ENCODE results near the gene MYLK. TPM values are rescaled to one million over a fixed set of nuclear protein-coding genes. Genes with fewer than 3 reads are reported as not detected.

MYLK gene
- total and polyA plus RNA-seq, 10 of the 15 experiments (the other 5 are each of a cell fraction or from before 2014, with no cell fraction given) = 0.04 to 1.6 (median 0.42) TPM; not detected in 1

DNA sequence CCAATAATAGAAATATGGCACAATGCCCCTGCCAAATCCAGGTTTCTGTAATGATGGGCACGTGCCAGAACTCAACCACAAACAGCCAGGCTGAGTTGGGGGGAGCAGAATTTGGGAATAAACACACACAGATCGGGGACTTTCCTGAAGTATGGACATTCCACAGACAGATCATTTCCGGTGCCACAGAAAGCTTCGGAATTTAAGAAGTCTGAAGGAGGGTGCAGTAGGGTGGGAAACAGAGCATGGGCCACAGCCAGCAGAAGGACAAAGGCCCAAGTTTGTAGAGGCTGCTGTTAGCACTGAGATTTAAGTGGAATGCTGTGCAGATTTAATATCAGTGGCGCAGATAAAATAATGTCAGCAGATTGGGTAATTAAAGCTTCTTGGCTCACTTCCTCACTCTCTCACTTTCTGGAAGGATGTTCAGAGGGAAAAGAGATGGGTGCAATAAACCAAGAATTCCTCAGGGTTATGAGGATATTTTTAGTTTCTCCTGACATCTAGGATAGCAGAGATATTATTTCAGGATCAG, 67.4 kb downstream of the MYLK start:
- DNase-seq (ENCODE audit: low read depth, low spot score) = no peak
- Histone ChIP-seq H3K9me3 (replicated peaks; ENCODE audit: control insufficient read depth, insufficient read depth, low read length) (no peaks in the 10 kb centered on the region), H3K9ac (ENCODE audit: control insufficient read depth, insufficient read depth, low read length) (no peak overlapping the region), H3K4me3 (no peak overlapping the region), H3K36me3 (ENCODE audit: control insufficient read depth in 2 of 2, insufficient read depth in 2 of 2, low read length in 1 of 2) (no peaks in the 10 kb centered on the region), H4K20me1 (ENCODE audit: control insufficient read depth, insufficient read depth) (no peaks in the 10 kb centered on the region), H3K27ac (ENCODE audit: control insufficient read depth, insufficient read depth) (no peak overlapping the region), H2AFZ (ENCODE audit: control insufficient read depth, low read depth, low read length) (no peak overlapping the region), H3K79me2 (ENCODE audit: control insufficient read depth, insufficient read depth, low read length) (no peaks in the 10 kb centered on the region), H3K4me2 (ENCODE audit: control insufficient read depth, insufficient read depth) (no peak overlapping the region), H3K4me1 (ENCODE audit: control insufficient read depth, insufficient read depth, low read length) (no peaks in the 10 kb centered on the region), H3K27me3 (replicated peaks in 1 of 2; ENCODE audit: control insufficient read depth in 2 of 2, insufficient read depth in 2 of 2, low read length in 1 of 2) (no peaks in the 10 kb centered on the region; a peak in 1 of 4 replicates)
- intact Hi-C loops (cut with micrococcal nuclease; ENCODE audit: unreplicated experiment) = no loop called here
- ChIA-PET RAD21 (ENCODE audit: unreplicated experiment) (no interaction called here), POLR2A (no interaction called here), CTCF (no interaction called here), SMC1A (ENCODE audit: uncharacterized antibody, unreplicated experiment) (interaction anchor here (1.1 kb wide), 1 partner anchor 11 kb away, joined by 3 read pairs; no protein-coding TSS in a partner anchor)
- no peak for ATAC-seq
- in situ Hi-C loops (cut with MboI) = no loop called here
- no peak for FAIRE-seq
- 30% methylated on average over 5 of the region's 5 CpGs for WGBS (ENCODE audit: insufficient coverage, insufficient replicate concordance, low lambda C conversion rate, missing lambda C conversion rate)
- no TSS peak for BruUV-seq (replicated peaks)
- no peak for TF ChIP-seq SIX5 (IDR thresholded peaks at IDR 0.05; ENCODE audit: low read depth, low read length, severe bottlenecking)
- no peak for TF ChIP-seq CHD2 (IDR thresholded peaks at IDR 0.05; ENCODE audit: borderline replicate concordance, low read depth, low read length)
- TF ChIP-seq, protein P1, sequence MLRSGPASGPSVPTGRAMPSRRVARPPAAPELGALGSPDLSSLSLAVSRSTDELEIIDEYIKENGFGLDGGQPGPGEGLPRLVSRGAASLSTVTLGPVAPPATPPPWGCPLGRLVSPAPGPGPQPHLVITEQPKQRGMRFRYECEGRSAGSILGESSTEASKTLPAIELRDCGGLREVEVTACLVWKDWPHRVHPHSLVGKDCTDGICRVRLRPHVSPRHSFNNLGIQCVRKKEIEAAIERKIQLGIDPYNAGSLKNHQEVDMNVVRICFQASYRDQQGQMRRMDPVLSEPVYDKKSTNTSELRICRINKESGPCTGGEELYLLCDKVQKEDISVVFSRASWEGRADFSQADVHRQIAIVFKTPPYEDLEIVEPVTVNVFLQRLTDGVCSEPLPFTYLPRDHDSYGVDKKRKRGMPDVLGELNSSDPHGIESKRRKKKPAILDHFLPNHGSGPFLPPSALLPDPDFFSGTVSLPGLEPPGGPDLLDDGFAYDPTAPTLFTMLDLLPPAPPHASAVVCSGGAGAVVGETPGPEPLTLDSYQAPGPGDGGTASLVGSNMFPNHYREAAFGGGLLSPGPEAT (IDR thresholded peaks at IDR 0.05; ENCODE audit: low read depth) = no peak
- TF ChIP-seq, protein P2, sequence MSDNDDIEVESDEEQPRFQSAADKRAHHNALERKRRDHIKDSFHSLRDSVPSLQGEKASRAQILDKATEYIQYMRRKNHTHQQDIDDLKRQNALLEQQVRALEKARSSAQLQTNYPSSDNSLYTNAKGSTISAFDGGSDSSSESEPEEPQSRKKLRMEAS (IDR thresholded peaks at IDR 0.05; ENCODE audit: low read depth, low read length) = no peak
- no peak for TF ChIP-seq CHD4 (IDR thresholded peaks at IDR 0.05)
- TF ChIP-seq EED (IDR thresholded peaks at IDR 0.05; ENCODE audit: low read depth) = no peak
- TF ChIP-seq TAF1 (IDR thresholded peaks at IDR 0.05; ENCODE audit: borderline replicate concordance, low read depth, low read length) = no peak
- TF ChIP-seq BACH1 (IDR thresholded peaks at IDR 0.05; ENCODE audit: borderline replicate concordance) = no peak
- no peak for TF ChIP-seq NR2C1 (IDR thresholded peaks at IDR 0.05)
- TF ChIP-seq, protein P3, sequence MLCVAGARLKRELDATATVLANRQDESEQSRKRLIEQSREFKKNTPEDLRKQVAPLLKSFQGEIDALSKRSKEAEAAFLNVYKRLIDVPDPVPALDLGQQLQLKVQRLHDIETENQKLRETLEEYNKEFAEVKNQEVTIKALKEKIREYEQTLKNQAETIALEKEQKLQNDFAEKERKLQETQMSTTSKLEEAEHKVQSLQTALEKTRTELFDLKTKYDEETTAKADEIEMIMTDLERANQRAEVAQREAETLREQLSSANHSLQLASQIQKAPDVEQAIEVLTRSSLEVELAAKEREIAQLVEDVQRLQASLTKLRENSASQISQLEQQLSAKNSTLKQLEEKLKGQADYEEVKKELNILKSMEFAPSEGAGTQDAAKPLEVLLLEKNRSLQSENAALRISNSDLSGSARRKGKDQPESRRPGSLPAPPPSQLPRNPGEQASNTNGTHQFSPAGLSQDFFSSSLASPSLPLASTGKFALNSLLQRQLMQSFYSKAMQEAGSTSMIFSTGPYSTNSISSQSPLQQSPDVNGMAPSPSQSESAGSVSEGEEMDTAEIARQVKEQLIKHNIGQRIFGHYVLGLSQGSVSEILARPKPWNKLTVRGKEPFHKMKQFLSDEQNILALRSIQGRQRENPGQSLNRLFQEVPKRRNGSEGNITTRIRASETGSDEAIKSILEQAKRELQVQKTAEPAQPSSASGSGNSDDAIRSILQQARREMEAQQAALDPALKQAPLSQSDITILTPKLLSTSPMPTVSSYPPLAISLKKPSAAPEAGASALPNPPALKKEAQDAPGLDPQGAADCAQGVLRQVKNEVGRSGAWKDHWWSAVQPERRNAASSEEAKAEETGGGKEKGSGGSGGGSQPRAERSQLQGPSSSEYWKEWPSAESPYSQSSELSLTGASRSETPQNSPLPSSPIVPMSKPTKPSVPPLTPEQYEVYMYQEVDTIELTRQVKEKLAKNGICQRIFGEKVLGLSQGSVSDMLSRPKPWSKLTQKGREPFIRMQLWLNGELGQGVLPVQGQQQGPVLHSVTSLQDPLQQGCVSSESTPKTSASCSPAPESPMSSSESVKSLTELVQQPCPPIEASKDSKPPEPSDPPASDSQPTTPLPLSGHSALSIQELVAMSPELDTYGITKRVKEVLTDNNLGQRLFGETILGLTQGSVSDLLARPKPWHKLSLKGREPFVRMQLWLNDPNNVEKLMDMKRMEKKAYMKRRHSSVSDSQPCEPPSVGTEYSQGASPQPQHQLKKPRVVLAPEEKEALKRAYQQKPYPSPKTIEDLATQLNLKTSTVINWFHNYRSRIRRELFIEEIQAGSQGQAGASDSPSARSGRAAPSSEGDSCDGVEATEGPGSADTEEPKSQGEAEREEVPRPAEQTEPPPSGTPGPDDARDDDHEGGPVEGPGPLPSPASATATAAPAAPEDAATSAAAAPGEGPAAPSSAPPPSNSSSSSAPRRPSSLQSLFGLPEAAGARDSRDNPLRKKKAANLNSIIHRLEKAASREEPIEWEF (IDR thresholded peaks at IDR 0.05; ENCODE audit: insufficient replicate concordance, low read depth, low read length) = no peak
- TF ChIP-seq EZH2 (IDR thresholded peaks at IDR 0.05; ENCODE audit: borderline replicate concordance, control insufficient read depth, low read depth, low read length) = no peak
- no peak for TF ChIP-seq CBFB (IDR thresholded peaks at IDR 0.05; ENCODE audit: low read depth)
- TF ChIP-seq, protein P4, sequence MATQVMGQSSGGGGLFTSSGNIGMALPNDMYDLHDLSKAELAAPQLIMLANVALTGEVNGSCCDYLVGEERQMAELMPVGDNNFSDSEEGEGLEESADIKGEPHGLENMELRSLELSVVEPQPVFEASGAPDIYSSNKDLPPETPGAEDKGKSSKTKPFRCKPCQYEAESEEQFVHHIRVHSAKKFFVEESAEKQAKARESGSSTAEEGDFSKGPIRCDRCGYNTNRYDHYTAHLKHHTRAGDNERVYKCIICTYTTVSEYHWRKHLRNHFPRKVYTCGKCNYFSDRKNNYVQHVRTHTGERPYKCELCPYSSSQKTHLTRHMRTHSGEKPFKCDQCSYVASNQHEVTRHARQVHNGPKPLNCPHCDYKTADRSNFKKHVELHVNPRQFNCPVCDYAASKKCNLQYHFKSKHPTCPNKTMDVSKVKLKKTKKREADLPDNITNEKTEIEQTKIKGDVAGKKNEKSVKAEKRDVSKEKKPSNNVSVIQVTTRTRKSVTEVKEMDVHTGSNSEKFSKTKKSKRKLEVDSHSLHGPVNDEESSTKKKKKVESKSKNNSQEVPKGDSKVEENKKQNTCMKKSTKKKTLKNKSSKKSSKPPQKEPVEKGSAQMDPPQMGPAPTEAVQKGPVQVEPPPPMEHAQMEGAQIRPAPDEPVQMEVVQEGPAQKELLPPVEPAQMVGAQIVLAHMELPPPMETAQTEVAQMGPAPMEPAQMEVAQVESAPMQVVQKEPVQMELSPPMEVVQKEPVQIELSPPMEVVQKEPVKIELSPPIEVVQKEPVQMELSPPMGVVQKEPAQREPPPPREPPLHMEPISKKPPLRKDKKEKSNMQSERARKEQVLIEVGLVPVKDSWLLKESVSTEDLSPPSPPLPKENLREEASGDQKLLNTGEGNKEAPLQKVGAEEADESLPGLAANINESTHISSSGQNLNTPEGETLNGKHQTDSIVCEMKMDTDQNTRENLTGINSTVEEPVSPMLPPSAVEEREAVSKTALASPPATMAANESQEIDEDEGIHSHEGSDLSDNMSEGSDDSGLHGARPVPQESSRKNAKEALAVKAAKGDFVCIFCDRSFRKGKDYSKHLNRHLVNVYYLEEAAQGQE (IDR thresholded peaks at IDR 0.05; ENCODE audit: low read depth, low read length) = no peak
